G401.6 (cell line): ENCODE results near the gene PPFIBP2.

Experiments used
- FAIRE-seq: peaks from 2 replicates; lab custom pipeline; 2012; peaks lifted over from hg19 to GRCh38; lab: Jason Lieb, UNC

The PPFIBP2 gene

DNA sequence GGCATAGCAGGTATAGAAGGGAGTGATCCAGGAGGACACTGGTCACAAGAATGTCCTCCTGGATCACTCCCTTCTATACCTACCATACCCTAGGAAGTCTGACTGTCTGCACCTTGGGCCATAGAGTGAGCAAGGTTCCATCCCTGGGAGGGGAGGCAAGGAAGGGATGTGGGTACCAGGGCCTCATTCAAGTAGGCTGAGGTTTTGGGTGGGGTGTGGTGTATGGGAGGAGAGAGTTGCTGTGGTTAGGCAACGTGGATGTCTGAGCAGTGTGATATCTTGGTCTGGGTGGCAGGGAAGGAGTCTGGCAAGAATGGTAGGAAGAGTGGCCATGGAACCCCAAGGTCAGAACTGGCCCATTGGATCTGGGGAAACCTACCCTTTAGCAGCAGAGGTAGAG lies 13.2 kb downstream of the PPFIBP2 start:
- no peak for FAIRE-seq

DNA sequence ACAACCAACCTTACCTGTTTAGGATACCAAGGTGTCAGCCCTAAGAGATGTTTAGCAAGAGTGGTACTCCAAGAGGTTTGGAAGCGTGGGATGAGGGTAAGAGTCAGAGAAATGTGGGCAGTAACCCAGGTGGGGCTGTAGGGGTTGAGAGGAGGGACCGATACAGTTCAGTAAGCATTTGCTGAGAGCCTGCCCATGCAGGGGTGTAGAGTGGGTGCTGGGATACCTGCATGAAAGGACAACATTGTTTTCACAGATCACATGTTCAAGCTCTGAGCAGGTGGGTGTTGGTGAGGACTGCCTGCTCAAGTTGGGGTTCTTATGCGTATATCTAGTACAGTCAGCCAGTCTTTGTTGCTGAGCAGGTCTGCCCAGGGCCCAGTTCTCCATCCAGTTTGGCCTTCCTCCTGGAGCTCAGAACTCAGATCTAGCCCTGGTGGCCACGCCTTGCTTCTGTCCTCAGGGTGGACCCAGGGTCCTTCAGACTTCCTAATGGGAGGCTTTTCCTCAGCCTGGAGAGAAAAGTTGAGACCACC lies 14.8 kb downstream of the PPFIBP2 start:
- FAIRE-seq, result no peak

DNA sequence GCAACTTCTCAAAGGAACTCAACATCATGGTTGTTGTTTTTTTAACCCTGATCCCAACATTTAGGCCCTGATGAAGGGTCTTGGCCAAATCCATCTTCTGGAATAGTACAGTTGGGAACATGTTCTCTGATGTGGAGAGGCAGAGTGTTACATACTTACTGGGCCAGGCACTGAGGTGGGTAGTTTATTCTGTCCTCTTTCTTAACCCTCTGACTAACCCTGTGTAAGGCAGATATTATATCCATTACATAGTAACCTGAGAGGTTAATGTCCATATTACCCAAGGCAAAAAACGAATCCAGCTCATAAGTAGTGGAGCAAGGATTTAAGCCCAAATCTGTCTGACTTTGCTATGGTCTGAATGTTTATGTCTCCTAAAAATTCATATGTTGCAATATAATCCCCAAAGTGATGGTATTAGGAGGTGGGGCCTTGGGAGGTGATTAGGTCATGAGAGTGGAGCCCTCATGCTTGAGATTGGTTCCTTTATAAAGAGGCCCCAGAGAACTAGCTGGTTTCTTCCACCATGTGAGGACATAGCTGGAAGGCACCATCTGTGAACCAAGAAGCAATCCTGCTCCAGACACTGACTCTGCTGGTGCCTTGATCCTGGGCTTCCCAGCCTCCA lies 16.3 kb downstream of the PPFIBP2 start:
- no peak for FAIRE-seq

DNA sequence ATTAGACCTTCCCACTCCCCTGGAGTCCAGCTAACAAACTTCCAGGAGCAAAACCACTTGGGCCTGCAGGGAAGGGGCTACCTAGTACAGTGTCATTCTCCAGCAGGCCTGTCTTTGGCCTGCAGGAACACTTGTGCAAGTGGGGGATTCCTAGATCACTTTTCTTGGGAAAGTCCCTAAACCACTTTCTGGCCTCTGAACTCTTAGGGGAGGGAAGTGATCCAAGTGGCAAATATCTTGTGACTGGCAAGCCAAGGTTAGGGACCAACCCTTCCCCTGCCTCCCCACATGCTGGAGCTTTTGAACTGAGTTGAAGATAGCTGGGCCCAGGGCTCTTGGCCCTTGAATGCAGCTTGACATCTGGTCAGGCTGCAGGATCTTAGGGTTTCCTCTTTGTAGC lies 17.2 kb downstream of the PPFIBP2 start:
- no peak for FAIRE-seq

DNA sequence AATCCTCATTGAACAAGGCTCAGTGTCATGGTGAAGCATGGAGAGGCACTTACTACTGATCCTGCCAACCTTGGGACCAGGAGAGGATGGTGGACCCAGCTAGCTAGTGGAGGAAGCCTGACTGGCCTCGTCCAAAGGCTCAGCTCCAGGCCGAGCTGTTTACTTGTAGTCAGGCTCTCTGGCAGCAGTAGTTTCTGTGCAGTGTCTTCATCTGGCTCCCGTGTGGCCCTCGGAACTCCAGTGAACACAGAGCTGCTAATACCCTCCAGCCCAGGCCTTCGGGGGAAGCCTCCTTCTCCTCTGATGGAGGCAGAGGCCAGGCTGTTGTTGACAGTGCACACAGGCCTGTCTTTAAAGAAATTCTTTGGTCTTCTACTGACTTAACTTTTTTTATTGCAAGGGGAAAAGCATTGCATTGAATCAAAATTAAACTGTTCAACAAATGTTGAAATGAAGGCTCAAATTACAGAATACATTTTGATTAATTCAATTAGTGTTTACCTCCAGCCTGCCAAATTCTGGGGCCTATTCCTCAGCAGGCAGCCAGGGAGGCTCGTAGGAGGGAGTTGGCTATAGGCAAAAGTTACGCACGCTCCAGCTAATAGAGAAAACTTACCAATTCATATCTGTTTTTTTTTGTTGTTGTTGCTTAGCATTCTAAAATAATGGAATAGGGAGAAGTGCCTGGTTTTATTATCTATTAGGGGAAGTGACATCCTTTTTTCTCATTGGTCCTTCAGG lies 18.8 kb downstream of the PPFIBP2 start:
- no peak for FAIRE-seq

DNA sequence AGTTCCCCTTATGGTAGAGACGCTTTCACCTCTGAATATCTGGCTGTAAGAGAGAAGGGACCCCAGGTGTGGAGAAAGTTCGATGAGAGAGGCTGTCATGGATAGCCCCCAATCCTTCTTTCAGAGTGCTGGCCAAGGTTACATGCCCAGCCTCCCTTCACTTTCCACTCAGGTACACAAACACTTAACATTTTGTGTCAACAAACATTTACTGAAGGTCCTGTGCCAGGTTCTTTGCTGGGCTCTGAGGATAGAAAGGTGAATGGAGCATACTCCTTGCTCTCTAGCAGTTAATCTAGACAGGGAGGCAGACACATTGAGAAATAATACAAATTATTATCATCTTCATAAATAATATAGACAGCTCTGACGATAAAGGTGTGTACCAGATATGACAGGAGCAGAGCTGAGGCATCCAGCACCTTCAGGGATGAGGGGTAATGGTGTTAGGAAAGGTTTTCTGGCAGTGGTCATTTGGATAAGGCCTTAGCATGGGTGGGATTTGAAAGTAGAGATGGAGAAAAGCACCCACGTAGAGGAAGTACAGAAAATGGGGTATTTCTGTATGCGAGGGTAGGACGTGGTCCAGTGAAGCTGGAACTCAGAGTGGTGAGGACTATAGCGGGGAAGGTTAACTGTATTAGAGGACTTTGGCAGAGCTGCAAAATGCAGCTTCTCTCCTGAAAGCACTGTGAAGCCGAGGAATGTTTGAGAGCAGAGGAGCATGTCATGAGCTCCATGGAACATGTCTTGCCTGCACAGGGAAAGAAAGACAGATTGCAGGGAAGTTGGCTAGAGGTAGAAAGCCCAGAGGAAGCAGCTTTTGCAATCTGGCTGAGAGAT lies 19.6 kb downstream of the PPFIBP2 start:
- no peak for FAIRE-seq

DNA sequence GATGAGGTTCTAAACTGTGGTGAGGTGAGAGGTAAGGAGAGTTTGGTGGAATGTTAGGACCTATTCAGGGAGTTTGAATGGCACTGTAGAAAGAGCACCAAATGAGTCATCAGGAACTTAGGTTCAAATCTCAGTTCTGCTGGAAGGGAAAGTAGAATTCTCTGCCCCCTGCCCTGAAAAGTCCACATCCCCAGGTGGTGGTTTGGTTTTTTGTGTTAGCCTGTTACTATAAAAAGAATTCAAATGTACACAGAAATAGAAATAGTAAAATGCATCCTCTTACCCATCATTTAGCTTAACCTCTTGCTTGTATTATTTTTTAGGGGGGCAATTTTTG lies 20.2 kb downstream of the PPFIBP2 start:
- no peak for FAIRE-seq

DNA sequence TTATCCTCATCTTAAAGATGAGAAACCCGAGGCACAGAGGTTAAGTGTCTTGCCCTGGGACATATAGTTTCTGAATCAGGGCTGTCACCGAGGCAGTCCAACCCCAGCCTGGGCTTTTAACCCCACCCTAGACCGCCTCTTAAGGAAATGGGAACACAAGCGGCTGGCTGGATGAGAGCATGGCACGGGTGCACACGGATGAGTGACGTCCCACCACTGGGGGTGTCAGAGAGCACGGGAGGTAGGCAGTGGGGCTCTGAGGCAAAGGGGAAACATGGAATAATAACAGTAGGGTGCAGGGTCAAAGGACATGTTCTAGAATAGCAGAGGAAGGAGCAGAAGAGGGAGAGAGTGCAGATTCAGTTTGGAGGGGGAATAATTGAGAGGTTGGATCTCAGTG lies 22.3 kb downstream of the PPFIBP2 start:
- FAIRE-seq, result no peak

DNA sequence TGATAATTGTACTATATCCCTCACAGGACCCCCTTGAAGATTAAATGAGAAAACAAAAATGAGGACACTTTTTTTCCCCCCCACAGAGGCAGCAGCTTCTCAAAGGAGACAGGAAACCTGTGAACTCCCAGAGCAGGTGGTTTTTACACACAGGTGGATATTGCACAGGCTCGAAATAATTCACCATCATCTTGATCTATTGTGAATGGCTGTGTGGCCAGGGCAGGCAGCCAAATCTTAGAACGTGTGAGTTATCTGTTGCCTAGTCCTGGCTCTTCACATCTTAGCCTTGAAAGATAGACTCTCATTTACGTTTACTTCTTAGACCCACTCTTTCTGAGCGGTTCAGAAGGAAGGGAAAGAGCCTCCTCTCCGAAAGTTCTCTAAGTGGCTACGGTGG lies 23.5 kb downstream of the PPFIBP2 start:
- FAIRE-seq, result no peak

DNA sequence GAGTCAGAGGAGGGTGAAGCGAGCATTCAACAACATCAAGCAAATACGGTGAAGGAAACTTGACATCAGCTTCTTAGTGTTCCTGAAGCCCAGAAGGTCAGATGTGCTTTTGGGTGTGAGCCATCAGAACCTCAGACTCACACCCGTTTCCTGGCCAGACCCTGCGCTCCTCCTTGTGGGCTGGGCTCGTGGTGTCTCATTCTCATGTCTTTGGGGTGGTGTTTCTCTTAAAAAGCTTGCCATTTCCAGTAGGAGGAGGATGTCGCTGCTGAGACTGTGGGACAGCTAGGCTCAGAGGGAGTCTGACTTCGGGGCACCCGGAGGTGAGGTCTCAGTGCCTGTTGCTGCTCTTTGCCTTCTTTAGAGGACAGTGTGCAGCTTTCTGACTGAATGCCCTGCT lies 24.2 kb downstream of the PPFIBP2 start:
- no peak for FAIRE-seq

DNA sequence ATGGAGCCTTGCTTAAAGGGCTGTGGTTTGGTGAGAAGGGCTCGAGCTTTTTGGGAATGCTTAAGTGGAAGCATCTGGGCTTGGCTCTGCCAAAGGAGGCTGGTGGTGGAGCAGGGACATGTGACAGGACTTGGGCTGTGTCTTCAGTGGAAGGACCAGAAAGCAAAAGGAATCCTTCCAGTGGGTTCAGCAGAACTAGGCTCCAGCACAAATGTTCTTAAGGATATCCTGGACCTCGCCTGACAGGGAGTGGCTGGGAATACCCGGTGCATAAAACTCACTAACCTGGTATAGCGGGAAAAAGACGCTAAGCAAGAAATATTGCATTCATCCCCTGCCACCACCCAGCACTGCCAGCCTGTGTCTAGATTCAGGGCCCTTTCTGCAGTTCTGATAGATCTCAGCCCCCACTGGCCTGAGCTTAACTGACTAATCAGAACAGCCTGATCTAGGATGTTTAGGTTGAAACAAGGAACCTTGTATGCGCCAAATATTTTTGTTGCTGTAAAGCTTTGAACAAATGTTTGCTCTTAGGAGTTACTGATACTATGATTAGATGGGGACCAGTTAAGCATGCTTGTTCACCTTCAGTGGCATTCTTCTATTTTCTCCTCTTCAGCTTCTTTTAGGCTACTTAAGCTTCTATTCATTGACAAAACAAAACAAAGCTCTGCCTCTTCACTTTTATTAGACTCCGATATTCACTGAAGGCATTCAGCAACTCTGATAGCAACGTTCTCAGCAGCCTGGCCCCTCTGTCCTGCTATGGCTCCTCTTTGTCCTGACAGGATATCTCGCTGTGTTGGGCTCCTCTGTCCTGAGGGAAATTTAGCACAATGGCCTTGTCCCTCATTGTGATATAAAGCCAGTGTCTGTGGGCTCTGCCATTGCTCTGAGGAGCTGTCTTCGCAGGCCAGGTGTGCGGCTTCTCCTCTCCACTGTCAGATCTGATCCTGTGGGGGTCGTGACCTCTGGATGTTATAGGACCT lies 25.0 kb downstream of the PPFIBP2 start:
- FAIRE-seq, result no peak

DNA sequence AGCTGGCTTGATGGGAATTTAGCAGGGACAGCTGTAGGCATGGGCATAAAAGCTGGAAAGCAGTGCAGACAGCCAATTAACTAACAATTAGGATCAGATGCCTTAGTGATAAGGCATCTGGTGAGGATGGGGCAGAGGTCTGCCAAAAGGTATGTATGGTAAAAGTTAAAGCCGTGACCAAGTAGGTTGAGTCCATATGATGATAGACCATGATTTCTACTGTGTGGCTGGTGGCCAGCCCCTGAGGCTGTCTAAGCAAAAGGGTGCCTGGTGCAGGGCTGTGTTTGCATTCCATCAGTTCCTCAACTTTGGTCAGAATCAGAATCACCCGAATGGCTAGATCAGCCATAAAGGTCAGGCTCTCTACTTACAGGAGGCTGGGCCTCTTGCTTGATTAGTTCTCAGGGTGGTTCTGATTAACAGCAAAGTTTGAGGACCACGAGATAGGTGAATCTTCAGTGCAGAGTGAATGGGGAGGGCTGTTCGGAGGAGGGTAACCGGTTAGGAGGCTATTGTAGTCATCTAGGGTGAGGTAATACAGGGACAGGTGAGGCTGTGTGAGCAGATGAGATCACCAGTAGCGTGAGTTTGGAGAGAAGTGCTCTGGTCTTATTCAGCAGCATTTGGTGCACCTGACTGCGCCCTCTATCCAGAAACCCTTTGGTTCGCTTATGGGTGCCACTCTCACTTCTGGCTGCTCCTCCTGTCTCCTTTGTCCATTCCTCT lies 27.2 kb downstream of the PPFIBP2 start:
- FAIRE-seq, result no peak

DNA sequence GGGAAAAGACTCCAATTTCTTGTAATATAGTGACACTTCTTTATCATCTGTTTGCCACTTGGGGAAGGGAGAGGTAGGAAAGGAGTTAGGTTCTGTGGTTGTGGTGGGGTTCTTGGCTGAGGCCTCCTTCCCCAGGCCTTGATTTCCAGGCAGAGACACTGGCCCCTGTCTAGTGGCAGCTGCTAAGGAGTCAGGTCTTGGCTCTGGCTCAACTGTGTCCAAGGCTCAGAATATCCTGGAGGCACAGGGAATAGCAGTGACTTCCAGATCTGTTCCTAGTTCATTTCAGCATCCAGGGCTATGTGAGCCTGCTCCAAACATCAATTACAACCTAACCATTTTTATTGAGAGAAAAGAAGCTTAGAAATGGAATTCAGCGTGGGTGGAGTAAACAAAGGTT lies 29.5 kb downstream of the PPFIBP2 start:
- no peak for FAIRE-seq

DNA sequence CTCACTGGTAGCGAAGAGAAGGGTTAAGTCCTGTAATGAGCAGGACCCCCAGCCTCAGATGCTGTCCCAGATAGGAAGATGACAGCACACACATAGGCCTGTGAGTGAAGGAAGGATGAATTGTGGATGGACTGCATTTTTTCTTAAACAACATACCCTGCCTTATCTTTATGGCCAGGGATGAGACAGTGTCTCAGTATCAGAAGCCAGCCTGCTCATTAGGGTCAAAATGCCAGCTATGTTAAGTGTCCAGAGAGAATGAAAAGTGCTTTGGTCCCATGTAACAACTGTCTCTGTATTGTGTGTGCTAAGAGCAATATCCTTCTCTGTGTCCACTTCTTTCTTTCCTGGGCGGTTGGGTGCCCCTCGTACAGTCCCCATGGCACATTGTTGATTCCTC lies 30.2 kb downstream of the PPFIBP2 start:
- no peak for FAIRE-seq

DNA sequence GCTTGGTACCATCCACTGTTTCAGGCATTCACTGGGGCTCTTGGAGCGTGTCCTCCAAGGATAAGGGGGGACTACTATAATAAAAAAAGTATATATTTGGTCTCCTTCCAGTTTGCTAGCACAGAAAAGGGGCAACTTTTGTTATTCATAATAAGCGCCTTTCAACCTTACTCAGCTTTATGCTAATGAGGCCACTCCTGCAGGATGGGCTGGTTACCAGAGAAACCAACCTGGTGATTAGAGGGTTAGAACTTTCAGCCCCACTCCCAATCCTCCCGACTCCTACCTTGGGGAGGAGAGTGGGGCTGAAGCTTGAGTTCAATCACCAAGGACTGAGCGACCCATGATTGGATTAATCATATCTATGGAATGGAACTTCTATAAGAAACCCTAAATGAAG lies 31.8 kb downstream of the PPFIBP2 start:
- no peak for FAIRE-seq

DNA sequence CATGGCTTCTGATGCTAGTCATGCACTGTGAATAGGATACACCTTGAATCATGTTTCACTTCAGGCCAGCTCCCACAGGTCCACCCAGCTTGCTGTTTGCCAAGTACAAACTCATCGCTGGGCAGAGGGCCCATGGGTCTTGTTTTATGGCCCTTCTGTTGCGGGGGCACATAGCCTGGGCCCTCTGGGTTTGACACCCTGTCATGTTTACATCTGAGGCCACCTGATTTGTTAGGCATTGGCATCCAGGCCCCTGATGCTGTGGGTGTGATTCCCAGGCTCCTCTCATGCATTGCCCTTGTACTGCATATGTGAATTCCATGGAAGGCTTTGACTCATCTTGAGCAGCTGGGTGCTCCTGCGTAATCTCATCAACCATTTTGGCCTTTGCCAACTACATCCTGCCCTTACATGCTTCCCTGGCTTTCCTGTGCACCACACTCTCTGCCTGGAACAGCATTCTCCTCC lies 32.6 kb downstream of the PPFIBP2 start:
- FAIRE-seq, result no peak

DNA sequence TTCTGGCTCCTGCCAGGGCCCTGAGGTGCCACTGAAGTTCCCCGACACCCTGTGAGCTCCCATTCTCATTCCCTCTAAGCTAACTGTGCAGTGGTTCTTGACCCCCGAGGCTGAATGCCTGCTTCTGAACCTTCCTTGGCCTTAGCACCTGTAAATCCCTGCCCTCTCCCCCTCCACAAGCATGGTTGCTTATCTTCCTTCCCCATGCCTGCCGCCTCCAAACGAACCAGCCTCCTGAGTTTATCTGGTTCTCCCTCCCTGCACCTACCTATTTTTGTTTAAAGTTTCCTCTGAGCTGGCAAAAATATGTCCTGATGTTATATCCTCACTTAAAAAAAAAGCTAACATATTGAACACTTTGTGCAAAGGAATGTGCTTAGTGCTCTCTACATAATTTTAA lies 33.9 kb downstream of the PPFIBP2 start:
- FAIRE-seq, result no peak

DNA sequence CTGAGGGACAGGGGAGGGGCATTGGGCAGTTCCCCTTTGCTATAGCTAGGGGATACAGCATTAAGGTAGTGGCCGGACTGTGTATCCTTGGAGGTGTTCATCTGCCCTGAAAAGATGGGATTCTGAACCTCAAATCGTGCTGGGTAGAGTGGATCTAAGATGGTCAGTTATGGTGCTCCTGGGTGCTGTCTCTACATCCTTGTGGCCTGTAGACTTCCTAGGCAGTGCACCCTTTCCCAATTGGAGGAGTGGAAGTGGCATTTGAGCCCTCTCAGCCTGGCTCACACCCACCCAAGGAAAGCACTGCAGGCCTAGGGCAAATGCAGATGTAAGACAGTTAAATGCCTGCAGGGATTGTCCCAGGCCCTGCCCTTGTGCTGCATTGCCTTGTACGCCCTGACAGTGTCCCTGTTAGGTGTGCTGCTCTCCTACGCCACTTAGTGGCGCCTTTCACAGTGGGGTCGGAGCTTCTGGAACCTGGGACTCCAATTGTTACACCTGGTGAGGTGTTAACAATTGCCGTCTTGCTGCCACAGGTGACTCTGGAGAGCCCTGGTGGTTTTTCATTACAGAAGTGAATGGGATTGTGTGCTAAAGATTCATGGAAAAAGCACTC lies 35.0 kb downstream of the PPFIBP2 start:
- no peak for FAIRE-seq

DNA sequence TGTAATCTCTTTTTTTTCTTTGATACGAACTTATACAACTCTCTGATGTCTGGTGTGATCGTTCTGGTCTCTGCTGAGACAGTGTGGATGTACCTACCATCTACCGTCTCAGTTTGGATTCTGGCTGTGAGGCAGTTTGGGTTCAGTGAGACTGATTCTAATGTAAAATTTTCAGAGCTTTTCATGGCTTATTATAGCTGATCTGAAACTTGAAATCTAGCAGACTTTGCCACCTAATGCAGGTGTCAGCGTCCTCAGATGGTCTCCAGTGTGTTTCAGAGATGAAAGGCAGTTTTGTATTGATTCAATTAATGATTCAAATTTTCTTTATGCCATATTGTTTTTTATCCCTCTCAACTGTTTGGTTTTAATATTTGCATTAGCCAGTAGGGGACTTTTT lies 35.9 kb downstream of the PPFIBP2 start:
- FAIRE-seq, result no peak

DNA sequence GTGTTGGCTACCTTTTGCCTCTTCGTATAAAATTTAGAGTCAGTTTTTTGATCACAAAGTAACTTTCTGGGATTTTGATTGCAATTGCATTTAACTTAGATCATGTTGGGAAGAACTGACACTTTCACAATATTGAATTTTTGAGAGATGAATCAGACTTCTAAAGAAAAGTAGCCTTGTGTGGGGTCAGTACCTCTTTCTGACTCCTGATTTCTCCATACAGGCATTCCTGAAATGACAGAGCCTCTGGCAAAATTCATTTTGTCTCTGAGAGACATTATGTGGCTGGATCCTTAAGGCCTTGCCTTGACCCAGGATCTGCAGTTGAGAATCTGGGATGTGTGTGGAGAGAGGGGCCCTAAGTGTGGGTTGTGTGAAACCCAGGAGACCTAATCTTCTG lies 37.8 kb downstream of the PPFIBP2 start:
- FAIRE-seq, result no peak

DNA sequence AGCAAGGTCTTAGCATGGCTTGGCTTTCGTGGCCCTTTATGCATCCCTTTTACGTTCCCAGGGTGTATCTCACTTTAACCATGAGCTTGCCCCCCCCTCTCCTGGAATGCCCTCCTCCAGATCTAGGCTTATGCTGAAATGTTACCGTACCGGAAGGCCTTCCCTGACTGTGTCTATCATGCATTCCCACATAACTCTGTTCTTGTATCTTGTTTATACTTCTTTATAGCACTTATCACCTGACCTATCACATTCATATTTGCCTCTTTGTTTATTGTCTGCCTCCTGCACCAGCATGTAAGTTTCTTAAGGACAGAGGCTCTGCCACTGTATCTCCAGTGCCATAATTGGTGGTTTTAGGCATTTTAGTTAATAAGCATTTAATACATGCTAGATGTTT lies 38.9 kb downstream of the PPFIBP2 start:
- FAIRE-seq, result no peak
